Fibroblast of the aortic adventitia (primary cell): ENCODE results near the gene RNASE13. TPM values are rescaled to one million over a fixed set of nuclear protein-coding genes. Genes with fewer than 3 reads are reported as not detected.

Experiments used
- DNase-seq: peaks from one replicate; pipeline ENCODE4 v3.0.0-alpha.2; 2010; ENCODE audit warnings: low read depth
- H3K4me3 ChIP-seq: 2 replicates; pipeline ENCODE4 v1.5.1; 2011; ENCODE audit warnings: low read depth, mild to moderate bottlenecking, control low read depth, low read length, moderate library complexity
- total RNA-seq: library from RNA; depleted of rRNA; stranded (reverse); fragments of >200 nt; gene quantifications from 2 replicates; pipeline ENCODE4 v1.2.3, GENCODE V29; 2012; ENCODE audit warnings: low replicate concordance
- TF ChIP-seq, protein P1 (sequence below): IDR thresholded peaks from 2 replicates; pipeline ENCODE4 v1.5.1; 2011; ENCODE audit warnings: mild to moderate bottlenecking, low read length, control low read depth, inconsistent platforms; ENCODE audit not compliant: insufficient read depth

The RNASE13 gene, protein sequence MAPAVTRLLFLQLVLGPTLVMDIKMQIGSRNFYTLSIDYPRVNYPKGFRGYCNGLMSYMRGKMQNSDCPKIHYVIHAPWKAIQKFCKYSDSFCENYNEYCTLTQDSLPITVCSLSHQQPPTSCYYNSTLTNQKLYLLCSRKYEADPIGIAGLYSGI
- total RNA-seq: not detected in 2 replicates

DNA sequence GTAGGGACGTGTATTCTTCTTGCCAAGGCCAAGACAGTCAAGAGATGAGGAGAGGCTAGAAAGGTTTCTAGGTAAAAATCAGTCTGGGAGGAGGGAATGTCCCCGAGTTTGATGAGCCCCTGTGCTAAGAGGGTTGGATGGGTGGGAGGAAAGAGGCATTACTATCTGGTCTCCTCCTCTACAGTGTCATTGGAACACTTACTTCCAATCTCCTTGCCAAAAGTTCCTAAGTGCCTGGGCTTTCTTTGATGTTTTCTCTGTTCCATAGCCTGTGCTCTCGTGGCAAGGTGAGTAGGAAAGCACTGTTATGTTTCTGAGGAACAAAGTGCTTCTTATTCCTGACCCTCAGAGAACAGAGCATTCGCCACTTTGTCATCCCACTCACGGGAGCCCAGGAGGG lies at the start of gene RNASE13:
Gene RNASE13 (minus strand): TSS at position 101 of the 400 bp plus-strand sequence. CDS start 519 bp downstream, outside the sequence.
- TF ChIP-seq, protein P1, sequence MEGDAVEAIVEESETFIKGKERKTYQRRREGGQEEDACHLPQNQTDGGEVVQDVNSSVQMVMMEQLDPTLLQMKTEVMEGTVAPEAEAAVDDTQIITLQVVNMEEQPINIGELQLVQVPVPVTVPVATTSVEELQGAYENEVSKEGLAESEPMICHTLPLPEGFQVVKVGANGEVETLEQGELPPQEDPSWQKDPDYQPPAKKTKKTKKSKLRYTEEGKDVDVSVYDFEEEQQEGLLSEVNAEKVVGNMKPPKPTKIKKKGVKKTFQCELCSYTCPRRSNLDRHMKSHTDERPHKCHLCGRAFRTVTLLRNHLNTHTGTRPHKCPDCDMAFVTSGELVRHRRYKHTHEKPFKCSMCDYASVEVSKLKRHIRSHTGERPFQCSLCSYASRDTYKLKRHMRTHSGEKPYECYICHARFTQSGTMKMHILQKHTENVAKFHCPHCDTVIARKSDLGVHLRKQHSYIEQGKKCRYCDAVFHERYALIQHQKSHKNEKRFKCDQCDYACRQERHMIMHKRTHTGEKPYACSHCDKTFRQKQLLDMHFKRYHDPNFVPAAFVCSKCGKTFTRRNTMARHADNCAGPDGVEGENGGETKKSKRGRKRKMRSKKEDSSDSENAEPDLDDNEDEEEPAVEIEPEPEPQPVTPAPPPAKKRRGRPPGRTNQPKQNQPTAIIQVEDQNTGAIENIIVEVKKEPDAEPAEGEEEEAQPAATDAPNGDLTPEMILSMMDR: no peak
- H3K4me3 ChIP-seq: no peak within 1 kb of the TSS
- no peak for DNase-seq

DNA sequence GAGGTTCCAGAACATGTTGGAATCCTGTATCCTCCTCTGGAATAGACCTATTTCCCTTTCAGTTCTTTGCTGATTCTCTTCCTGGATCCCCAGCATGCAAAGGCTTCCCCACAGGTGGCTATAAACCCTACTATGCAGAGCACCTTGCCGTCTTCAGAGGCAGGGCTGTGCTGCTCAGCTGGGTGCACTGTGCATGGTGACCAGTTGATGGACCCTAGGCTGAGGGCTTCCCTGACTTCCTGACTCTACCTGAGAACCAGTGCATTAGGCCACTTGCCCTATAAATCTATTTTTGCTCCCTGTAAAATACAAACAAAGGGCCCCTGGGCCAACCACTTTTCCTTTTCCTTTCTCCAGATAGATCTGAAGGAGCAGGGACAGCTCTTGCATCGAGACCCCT lies 49.8 kb upstream of the RNASE13 start:
- DNase-seq: no peak
- H3K4me3 ChIP-seq: no peak overlapping the region
- TF ChIP-seq, protein P1: no peak

GRCh38 chr14:21083565-21084325 lies 49.1 kb upstream of the RNASE13 start:
- TF ChIP-seq, protein P1: no peak
- DNase-seq: no peak
- no peak overlapping the region for H3K4me3 ChIP-seq

DNA sequence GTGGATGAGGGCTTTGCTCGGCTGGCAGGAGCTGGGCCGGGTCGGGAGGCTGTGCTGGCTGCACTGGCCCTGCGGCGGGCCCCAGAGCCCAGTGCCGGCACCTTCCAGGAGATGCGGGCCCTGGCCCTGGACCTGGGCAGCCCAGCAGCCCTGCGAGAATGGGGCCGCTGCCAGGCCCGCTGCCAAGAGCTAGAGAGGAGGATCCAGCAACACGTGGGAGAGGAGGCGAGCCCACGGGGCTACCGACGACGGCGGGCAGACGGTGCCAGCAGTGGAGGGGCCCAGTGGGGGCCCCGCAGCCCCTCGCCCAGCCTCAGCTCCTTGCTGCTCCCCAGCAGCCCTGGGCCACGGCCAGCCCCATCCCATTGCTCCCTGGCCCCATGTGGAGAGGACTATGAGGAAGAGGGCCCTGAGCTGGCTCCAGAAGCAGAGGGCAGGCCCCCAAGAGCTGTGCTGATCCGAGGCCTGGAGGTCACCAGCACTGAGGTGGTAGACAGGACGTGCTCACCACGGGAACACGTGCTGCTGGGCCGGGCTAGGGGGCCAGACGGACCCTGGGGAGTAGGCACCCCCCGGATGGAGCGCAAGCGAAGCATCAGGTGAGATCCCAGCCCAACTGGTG lies 47.0 kb upstream of the RNASE13 start:
- DNase-seq: no peak
- H3K4me3 ChIP-seq: no peak overlapping the region
- TF ChIP-seq, protein P1: no peak

DNA sequence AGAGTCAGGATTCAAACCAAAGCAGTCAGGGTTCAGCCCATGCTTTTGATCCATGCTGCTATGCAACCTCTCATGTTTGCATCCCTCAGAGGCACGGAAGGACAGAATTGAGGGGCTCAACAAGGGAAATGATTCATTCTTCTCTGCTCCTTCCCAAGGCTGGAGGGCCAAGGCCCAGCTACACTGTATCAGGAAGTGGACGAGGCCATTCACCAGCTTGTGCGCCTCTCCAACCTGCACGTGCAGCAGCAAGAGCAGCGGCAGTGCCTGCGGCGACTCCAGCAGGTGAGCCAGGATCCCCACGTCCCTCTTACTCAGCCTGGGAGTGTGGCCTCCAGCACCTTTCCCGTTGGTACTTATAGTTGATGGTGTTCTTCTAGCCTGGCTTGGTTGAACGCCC lies 44.1 kb upstream of the RNASE13 start:
- no peak overlapping the region for H3K4me3 ChIP-seq
- DNase-seq: no peak
- TF ChIP-seq, protein P1: no peak

DNA sequence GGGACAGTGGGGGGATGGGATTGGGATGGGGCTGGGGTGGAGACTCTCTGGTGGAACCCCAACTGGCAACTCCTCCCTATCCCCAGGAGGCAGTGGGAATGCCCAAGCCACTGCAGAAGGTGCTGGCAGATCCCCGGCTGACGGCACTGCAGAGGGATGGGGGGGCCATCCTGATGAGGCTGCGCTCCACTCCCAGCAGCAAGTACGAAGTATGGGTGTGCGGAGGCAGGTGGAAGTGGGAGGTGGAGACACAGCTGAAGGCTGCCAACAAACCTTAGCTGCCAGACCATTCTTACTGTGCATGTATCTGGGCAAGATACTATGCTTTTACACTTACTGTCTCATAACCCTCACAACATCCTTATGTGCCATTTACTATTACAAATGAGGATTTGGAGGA lies 43.7 kb upstream of the RNASE13 start:
- no peak overlapping the region for H3K4me3 ChIP-seq
- no peak for DNase-seq
- TF ChIP-seq, protein P1: no peak
